ENCODE data around the gene FAR2. TPM values are rescaled to one million over a fixed set of nuclear protein-coding genes. Genes with fewer than 3 reads are reported as not detected.
"Not testable (repeated sequence)": the region's sequence is repeated elsewhere in the genome, so short reads cannot be mapped to it uniquely, and the experiment has no call there.

FAR2 gene
- total RNA-seq, 1 experiment from 2014 or later = 11.0 TPM

- no TSS peak for BruUV-seq (replicated peaks)
- no peaks in the 10 kb centered on the region for H4K20me1 ChIP-seq (ENCODE audit: insufficient read depth)
- no peak overlapping the region for H2AFZ ChIP-seq
- peaks cover 4% of the 10 kb centered on the region; the same call in 1 of the 2 replicates for H3K9me3 ChIP-seq (ENCODE audit: insufficient read depth, low read depth)
- H3K79me2 ChIP-seq (ENCODE audit: low read depth) = no peaks in the 10 kb centered on the region
- H3K36me3 ChIP-seq (ENCODE audit: low read depth) = no peaks in the 10 kb centered on the region
- H3K4me3 ChIP-seq = no peak overlapping the region
- no peaks in the 10 kb centered on the region for H3K4me1 ChIP-seq (replicated peaks; ENCODE audit: insufficient read depth)
- TF ChIP-seq EZH2 (IDR thresholded peaks at IDR 0.05; ENCODE audit: low read depth) = no peak
- no peak for TF ChIP-seq CTCF (conservative IDR thresholded peaks at IDR 0.05)
- ChIA-PET POLR2A (ENCODE audit: unreplicated experiment) (no interaction called here), CTCF (no interaction called here)
- no peaks in the 10 kb centered on the region for H3K27me3 ChIP-seq (ENCODE audit: insufficient read depth, low read depth)
- no peak overlapping the region for H3K27ac ChIP-seq
- no peaks in the 10 kb centered on the region for H3F3A ChIP-seq (ENCODE audit: insufficient read depth, low read depth)
- H3K4me2 ChIP-seq = no peak overlapping the region
- no peaks in the 10 kb centered on the region for H3K9me2 ChIP-seq (ENCODE audit: insufficient read depth)
- no peak for DNase-seq
- intact Hi-C loops (cut with micrococcal nuclease; ENCODE audit: unreplicated experiment) = no loop called here
Measured at GRCh38 chr12:29286081-29286790, 137.2 kb downstream of the FAR2 start.

- Histone ChIP-seq H2AFZ (no peak overlapping the region), H3K9me2 (ENCODE audit: insufficient read depth) (no peaks in the 10 kb centered on the region), H3K27ac (no peak overlapping the region), H3K36me3 (ENCODE audit: low read depth) (no peaks in the 10 kb centered on the region), H3K27me3 (ENCODE audit: insufficient read depth, low read depth) (no peaks in the 10 kb centered on the region), H3K79me2 (ENCODE audit: low read depth) (no peaks in the 10 kb centered on the region), H3K4me1 (replicated peaks; ENCODE audit: insufficient read depth) (no peaks in the 10 kb centered on the region), H3K9me3 (ENCODE audit: insufficient read depth, low read depth) (peaks cover 4% of the 10 kb centered on the region; the same call in 1 of the 2 replicates), H3K4me2 (no peak overlapping the region), H3K4me3 (no peak overlapping the region), H3F3A (ENCODE audit: insufficient read depth, low read depth) (no peaks in the 10 kb centered on the region), H4K20me1 (ENCODE audit: insufficient read depth) (no peaks in the 10 kb centered on the region)
- intact Hi-C loops (cut with micrococcal nuclease; ENCODE audit: unreplicated experiment) = no loop called here
- ChIA-PET CTCF (no interaction called here), POLR2A (ENCODE audit: unreplicated experiment) (no interaction called here)
- no peak for DNase-seq
- TF ChIP-seq EZH2 (IDR thresholded peaks at IDR 0.05; ENCODE audit: low read depth) = no peak
- no peak for TF ChIP-seq CTCF (conservative IDR thresholded peaks at IDR 0.05)
- no TSS peak for BruUV-seq (replicated peaks)
Measured at GRCh38 chr12:29287622-29288021, 138.5 kb downstream of the FAR2 start.

- H3K27ac ChIP-seq = no peak overlapping the region
- H3K79me2 ChIP-seq (ENCODE audit: low read depth) = no peaks in the 10 kb centered on the region
- no peak for DNase-seq
- no peaks in the 10 kb centered on the region for H3F3A ChIP-seq (ENCODE audit: insufficient read depth, low read depth)
- ChIA-PET CTCF (no interaction called here), POLR2A (ENCODE audit: unreplicated experiment) (no interaction called here)
- H3K36me3 ChIP-seq (ENCODE audit: low read depth) = no peaks in the 10 kb centered on the region
- TF ChIP-seq EZH2 (IDR thresholded peaks at IDR 0.05; ENCODE audit: low read depth) (no peak), CTCF (conservative IDR thresholded peaks at IDR 0.05) (no peak)
- H4K20me1 ChIP-seq (ENCODE audit: insufficient read depth) = no peaks in the 10 kb centered on the region
- no peaks in the 10 kb centered on the region for H3K9me2 ChIP-seq (ENCODE audit: insufficient read depth)
- BruUV-seq (replicated peaks) = no TSS peak
- H3K4me2 ChIP-seq = no peak overlapping the region
- no peak overlapping the region for H3K4me3 ChIP-seq
- H2AFZ ChIP-seq = no peak overlapping the region
- intact Hi-C loops (cut with micrococcal nuclease; ENCODE audit: unreplicated experiment) = no loop called here
- H3K27me3 ChIP-seq (ENCODE audit: insufficient read depth, low read depth) = no peaks in the 10 kb centered on the region
- peaks cover 4% of the 10 kb centered on the region; the same call in 1 of the 2 replicates for H3K9me3 ChIP-seq (ENCODE audit: insufficient read depth, low read depth)
- no peaks in the 10 kb centered on the region for H3K4me1 ChIP-seq (replicated peaks; ENCODE audit: insufficient read depth)
Measured at GRCh38 chr12:29288031-29288430, 139.0 kb downstream of the FAR2 start.

- intact Hi-C loops (cut with micrococcal nuclease; ENCODE audit: unreplicated experiment); BruUV-seq (replicated peaks); H3F3A ChIP-seq (ENCODE audit: insufficient read depth, low read depth); DNase-seq; H3K36me3 ChIP-seq (ENCODE audit: low read depth); H3K4me2 ChIP-seq; H3K9me2 ChIP-seq (ENCODE audit: insufficient read depth); H3K79me2 ChIP-seq (ENCODE audit: low read depth); H3K27ac ChIP-seq; H3K4me3 ChIP-seq; H4K20me1 ChIP-seq (ENCODE audit: insufficient read depth); H3K9me3 ChIP-seq (ENCODE audit: insufficient read depth, low read depth); POLR2A ChIA-PET (ENCODE audit: unreplicated experiment); H3K27me3 ChIP-seq (ENCODE audit: insufficient read depth, low read depth); H3K4me1 ChIP-seq (replicated peaks; ENCODE audit: insufficient read depth); H2AFZ ChIP-seq; CTCF ChIA-PET: not testable (repeated sequence)
Measured at GRCh38 chr12:29290475-29290874, 141.4 kb downstream of the FAR2 start.
